Cardiac fibroblast (primary cell): ENCODE data around the gene IGSF10.
A peak's percentile ranks its signal among the peaks of the same experiment; 100 is the strongest.
"Not testable (repeated sequence)": the region's sequence is repeated elsewhere in the genome, so short reads cannot be mapped to it uniquely, and the experiment has no call there.

ENCODE experiments used
- DNase-seq, 2 donors: peaks; one replicate each; pipeline versions ENCODE4 v3.0.0 to v3.0.0-alpha.2; 2010; ENCODE audit warnings: low read depth in 2 of 2
- H3K4me3 ChIP-seq, 2 donors: replicated peaks in 1 of 2; 1 replicate in 1 of 2; 2 replicates in 1 of 2; pipeline ENCODE4 v1.5.1; 2011; ENCODE audit warnings: low read depth in 2 of 2, low read length in 2 of 2, mild to moderate bottlenecking in 2 of 2, moderate library complexity in 1 of 2
- CTCF ChIP-seq: IDR thresholded peaks from one replicate; pipeline ENCODE4 v1.5.1; 2011; ENCODE audit warnings: low read depth, mild to moderate bottlenecking, low read length, inconsistent platforms

The IGSF10 gene, protein sequence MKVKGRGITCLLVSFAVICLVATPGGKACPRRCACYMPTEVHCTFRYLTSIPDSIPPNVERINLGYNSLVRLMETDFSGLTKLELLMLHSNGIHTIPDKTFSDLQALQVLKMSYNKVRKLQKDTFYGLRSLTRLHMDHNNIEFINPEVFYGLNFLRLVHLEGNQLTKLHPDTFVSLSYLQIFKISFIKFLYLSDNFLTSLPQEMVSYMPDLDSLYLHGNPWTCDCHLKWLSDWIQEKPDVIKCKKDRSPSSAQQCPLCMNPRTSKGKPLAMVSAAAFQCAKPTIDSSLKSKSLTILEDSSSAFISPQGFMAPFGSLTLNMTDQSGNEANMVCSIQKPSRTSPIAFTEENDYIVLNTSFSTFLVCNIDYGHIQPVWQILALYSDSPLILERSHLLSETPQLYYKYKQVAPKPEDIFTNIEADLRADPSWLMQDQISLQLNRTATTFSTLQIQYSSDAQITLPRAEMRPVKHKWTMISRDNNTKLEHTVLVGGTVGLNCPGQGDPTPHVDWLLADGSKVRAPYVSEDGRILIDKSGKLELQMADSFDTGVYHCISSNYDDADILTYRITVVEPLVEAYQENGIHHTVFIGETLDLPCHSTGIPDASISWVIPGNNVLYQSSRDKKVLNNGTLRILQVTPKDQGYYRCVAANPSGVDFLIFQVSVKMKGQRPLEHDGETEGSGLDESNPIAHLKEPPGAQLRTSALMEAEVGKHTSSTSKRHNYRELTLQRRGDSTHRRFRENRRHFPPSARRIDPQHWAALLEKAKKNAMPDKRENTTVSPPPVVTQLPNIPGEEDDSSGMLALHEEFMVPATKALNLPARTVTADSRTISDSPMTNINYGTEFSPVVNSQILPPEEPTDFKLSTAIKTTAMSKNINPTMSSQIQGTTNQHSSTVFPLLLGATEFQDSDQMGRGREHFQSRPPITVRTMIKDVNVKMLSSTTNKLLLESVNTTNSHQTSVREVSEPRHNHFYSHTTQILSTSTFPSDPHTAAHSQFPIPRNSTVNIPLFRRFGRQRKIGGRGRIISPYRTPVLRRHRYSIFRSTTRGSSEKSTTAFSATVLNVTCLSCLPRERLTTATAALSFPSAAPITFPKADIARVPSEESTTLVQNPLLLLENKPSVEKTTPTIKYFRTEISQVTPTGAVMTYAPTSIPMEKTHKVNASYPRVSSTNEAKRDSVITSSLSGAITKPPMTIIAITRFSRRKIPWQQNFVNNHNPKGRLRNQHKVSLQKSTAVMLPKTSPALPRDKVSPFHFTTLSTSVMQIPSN (N-terminal part only)

DNA sequence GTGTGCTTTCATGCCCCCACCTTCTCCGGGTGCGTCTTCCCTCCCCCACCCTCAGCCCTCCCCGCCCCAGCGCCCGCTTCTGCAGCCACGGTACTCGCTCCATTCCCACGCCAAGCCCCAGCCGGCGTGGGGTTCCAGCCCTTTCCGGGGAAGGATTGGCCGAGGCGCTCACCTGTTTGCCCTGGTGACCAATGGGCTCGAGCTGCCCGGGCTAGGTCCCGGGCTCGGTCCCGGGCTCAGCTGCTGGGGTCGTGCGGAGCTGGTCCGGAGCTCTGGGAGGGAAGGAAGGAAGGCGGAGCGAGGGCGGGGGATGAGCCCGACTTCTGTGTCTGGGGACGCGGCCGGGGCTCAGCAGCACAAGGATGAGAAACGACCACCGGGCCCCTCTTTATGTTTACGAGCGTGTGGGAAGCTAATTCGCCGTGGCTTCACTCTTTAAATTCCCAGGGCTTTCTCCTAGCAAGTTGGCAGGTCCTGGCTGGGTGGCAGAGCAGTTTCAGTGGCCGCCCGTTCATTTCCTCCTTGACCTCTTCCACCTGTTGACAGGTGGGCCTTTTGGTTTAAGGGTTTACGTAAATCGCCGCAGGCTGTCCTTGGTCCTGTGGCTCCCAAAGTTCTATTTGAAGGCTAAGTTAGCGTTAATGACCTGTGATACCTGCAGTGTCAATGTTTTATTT lies at the start of gene IGSF10:
Gene IGSF10, minus strand, starts transcription at position 288 of the 677 bp plus-strand sequence. CDS start 2,352 bp downstream, outside the sequence.
- H3K4me3 ChIP-seq = peak within 1 kb of the TSS; percentile 58 to 63

GRCh38 chr3:151509468-151510135 lies 48.7 kb upstream of the IGSF10 start:
- DNase-seq, H3K4me3 ChIP-seq: not testable (repeated sequence)

More for the DNA sequence above, at the start of gene IGSF10:
- TF ChIP-seq CTCF = no peak
- peak in 1 of 2 donors; percentile 41 for DNase-seq

DNA sequence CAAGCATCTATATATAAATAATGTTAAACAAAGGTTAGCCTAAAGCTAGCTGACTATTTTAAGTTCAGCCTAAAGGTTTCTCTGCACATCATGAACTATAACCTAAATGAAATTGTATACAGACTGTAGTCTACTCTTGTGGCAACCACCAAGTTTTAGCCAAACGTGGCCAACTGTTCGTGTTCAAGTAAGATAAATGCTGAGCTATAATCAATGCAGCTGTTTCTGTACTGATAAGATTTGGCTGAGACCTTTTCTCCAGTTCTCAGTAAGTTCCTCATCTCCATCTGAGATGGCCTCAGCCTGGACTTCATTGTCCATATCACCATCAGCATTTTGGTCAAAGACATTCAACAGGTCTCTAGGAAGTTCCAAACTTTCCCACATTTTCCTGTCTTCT lies 43.7 kb upstream of the IGSF10 start:
- TF ChIP-seq CTCF = no peak
- DNase-seq = peak in 1 of 2 donors; percentile 6
- no peak overlapping the region for H3K4me3 ChIP-seq

DNA sequence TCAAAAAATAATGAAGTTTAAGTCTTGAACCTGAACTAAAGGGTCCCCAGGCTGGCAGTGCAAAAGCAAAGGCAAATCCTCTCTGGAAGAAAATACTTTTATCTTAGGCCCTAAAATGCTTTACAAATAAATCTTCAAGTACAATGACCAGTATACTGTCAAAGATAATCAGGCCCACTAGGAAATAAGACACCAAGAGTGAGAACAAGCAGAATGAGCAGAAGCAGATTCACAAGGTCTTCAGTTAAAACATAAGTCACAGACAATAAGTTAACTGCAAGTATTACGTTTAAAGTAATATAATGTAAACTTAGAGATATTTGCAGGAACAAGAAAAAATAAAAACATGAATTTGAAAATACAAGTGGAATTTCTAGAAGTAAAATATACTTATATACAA lies 42.2 kb upstream of the IGSF10 start:
- DNase-seq = no peak
- no peak overlapping the region for H3K4me3 ChIP-seq
- TF ChIP-seq CTCF = no peak

DNA sequence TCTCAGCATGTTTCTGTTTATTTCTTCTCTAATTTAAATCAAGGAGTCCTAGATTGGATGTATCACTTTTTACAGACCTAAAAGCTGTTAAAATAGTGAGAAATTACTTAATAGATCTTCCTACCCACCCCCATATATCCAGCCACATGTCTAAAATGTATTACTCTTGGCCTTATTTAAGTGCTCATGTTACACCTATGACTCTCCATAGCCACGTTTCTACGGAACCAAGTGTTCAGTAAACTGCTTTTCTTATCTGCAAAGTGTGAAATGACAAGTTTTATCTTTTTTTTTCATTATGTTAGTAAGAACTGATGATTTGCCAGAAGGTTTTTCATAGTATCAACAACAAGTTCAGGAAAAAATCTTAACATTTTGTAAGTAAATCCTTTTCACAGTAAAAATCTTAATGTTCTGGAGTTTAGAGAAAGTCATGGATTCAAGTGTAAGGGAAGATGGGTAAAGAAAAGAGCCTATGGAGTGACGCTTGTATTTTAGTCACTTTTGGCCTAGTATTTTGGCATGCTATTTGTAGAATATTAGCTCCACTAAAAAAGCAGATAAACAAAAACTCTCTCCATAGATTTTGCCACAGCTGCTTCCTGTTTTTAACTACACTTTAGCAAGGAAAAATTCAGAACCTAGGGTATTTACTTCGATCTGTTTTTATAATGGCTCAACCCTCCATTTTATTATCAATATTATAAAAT lies 41.2 kb upstream of the IGSF10 start:
- TF ChIP-seq CTCF = no peak
- DNase-seq = peak in 1 of 2 donors; percentile 84

More for the DNA sequence above, 41.2 kb upstream of the IGSF10 start:
- H3K4me3 ChIP-seq = no peak overlapping the region
